Vagina (tissue), 2 donors: Measurements from ENCODE around the gene ECPAS.
"Not testable (repeated sequence)": the region's sequence is repeated elsewhere in the genome, so short reads cannot be mapped to it uniquely, and the experiment has no call there.

ENCODE experiments used
- POLR2A ChIP-seq, 2 donors: fragments of 450-650 bp; IDR thresholded peaks; one replicate each; pipeline ENCODE4 v1.6.1; 2017; ENCODE audit warnings: antibody characterized with exemption in 2 of 2, mild to moderate bottlenecking in 2 of 2, moderate library complexity in 2 of 2
- POLR2AphosphoS5 ChIP-seq, 2 donors: sonication (generic); formaldehyde crosslinking; IDR thresholded peaks; one replicate each; pipeline ENCODE4 v1.9.0; 2017; ENCODE audit warnings: antibody characterized with exemption in 2 of 2, mild to moderate bottlenecking in 2 of 2, low read depth in 1 of 2; ENCODE audit not compliant: insufficient read depth in 1 of 2
- TF ChIP-seq, protein P1 (sequence below), 3 experiments: fragments of 450-650 bp in 2 of 3; fragments of 200-600 bp in 1 of 3; sonication (generic) in 1 of 3; IDR thresholded peaks; one replicate each; pipeline ENCODE4 v1.5.1; 2017 to 2019; ENCODE audit warnings: antibody characterized with exemption in 3 of 3, mild to moderate bottlenecking in 2 of 3, moderate library complexity in 2 of 3

DNA sequence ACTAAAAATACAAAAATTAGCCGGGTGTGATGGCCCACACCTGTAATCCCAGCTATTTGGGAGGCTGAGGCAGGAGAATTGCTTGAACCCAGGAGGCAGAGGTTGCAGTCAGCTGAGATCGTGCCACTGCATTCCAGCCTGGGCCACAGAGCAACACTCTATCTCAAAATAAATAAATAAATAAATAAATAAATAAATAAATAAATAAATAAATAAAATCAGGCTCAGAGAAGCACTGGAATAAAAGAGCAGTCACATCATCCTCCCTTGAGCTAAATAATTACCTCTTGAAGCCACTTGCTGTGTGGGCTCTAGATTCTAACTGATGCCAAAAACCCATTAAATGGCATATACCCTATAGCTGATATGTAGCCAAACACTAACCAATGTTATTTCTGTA lies 13.0 kb upstream of the ECPAS start:
- TF ChIP-seq, protein P1, sequence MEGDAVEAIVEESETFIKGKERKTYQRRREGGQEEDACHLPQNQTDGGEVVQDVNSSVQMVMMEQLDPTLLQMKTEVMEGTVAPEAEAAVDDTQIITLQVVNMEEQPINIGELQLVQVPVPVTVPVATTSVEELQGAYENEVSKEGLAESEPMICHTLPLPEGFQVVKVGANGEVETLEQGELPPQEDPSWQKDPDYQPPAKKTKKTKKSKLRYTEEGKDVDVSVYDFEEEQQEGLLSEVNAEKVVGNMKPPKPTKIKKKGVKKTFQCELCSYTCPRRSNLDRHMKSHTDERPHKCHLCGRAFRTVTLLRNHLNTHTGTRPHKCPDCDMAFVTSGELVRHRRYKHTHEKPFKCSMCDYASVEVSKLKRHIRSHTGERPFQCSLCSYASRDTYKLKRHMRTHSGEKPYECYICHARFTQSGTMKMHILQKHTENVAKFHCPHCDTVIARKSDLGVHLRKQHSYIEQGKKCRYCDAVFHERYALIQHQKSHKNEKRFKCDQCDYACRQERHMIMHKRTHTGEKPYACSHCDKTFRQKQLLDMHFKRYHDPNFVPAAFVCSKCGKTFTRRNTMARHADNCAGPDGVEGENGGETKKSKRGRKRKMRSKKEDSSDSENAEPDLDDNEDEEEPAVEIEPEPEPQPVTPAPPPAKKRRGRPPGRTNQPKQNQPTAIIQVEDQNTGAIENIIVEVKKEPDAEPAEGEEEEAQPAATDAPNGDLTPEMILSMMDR (IDR thresholded peaks at IDR 0.05) = not testable (repeated sequence)
- not testable (repeated sequence) for TF ChIP-seq POLR2AphosphoS5 (IDR thresholded peaks at IDR 0.05; ENCODE audit: insufficient read depth in 1 of 2, low read depth in 1 of 2); POLR2A (IDR thresholded peaks at IDR 0.05)
